Mucosa of stomach (tissue), 1 donor: ENCODE results near the gene TGM4.

ENCODE experiments used
- H3K27me3 ChIP-seq: one replicate; pipeline ENCODE4 v1.7.0; 2013; ENCODE audit warnings: mild to moderate bottlenecking, low read length; ENCODE audit not compliant: control insufficient read depth, insufficient read depth
- H3K36me3 ChIP-seq: one replicate; pipeline ENCODE4 v1.7.0; 2013; ENCODE audit warnings: low read length; ENCODE audit not compliant: control insufficient read depth, insufficient read depth
- H3K4me1 ChIP-seq: one replicate; pipeline ENCODE4 v1.7.0; 2013; ENCODE audit warnings: mild to moderate bottlenecking, low read length; ENCODE audit not compliant: control insufficient read depth, insufficient read depth
- H3K4me3 ChIP-seq: one replicate; pipeline ENCODE4 v1.7.0; 2013; ENCODE audit warnings: low read length
- H3K9ac ChIP-seq: one replicate; pipeline ENCODE4 v1.7.0; 2013; ENCODE audit warnings: mild to moderate bottlenecking, low read length, moderate library complexity
- H3K9me3 ChIP-seq: one replicate; pipeline ENCODE4 v1.7.0; 2013; ENCODE audit warnings: mild to moderate bottlenecking, low read length, moderate library complexity; ENCODE audit not compliant: control insufficient read depth
- donor health status: Pancreatic carcinoma.

The TGM4 gene

GRCh38 chr3:44962621-44963393, 88.4 kb downstream of the TGM4 start:
- Histone ChIP-seq H3K4me3 (no peak overlapping the region), H3K36me3 (peaks cover 9% of the 10 kb centered on the region), H3K27me3 (no peaks in the 10 kb centered on the region), H3K9ac (no peak overlapping the region), H3K9me3 (no peaks in the 10 kb centered on the region), H3K4me1 (peaks cover 48% of the 10 kb centered on the region)

DNA sequence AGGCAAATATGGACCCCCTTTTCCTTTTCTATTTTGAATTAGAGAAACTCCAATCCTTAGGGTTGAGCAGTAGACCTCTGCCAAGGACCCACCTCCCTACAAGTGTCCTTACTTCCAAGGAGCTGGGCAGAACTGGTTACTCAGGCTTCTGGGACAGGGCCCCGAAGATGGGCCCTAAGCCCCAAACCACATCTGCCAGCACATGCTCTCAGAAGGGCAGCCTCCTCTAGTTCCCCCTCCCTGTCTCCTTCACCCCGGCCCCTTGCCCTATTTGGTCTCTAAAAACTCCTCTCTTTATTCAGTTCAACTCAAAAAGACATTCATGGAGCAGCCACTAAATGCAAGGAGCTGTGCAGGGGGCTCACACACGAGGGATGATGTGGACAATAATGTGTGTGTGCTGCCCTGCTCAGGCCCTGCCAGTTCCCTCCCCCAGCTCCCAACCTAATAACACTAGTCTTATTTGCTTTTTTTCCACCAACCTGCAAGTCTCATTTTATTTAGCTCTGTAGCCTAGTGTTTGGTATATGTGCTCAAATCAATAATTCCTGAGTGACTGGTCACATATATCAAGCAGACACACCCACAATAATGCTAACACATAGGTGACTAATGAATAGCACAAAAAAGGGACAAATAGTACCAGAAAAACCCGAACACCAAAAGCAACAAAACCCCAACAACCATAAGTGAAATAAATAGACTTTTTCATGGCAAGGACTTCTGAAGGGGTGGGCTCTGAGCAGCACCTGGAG, 89.3 kb downstream of the TGM4 start:
- H3K9me3 ChIP-seq = no peaks in the 10 kb centered on the region
- peaks cover 4% of the 10 kb centered on the region for H3K36me3 ChIP-seq
- peak overlapping the region; percentile 4 for H3K4me3 ChIP-seq
- H3K4me1 ChIP-seq = peaks cover 57% of the 10 kb centered on the region
- peak overlapping the region; percentile 45 for H3K9ac ChIP-seq
- H3K27me3 ChIP-seq = no peaks in the 10 kb centered on the region
